Germinal center (tissue), 1 donor: Measurements from ENCODE around the gene TAF6.
"Not testable (repeated sequence)": the region's sequence is repeated elsewhere in the genome, so short reads cannot be mapped to it uniquely, and the experiment has no call there.

Experiments used
- DNase-seq: peaks from one replicate; pipeline ENCODE4 v3.0.0; 2012; ENCODE audit warnings: mixed read lengths, low spot score

TAF6 gene

DNA sequence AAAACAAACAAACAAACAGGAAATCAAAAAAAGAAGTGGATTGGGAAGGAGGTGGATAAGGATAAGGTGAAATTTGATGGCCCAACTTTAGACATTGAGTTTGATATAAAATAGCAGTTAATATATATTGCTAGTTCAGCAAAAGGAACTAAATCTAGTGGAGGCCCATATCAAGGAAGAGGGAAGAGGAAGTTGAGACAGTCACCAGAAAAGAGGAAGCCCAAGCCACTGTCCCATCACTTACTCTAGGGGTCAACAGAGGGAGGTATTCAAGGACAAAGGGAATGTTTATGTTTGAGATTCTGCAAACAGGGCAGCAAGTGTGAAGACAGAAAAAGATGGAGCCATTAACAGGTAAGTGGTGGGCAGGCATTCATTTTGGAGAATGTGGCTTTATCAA is 33.2 kb upstream of the TAF6 start:
- DNase-seq, result peak; percentile 57

DNA sequence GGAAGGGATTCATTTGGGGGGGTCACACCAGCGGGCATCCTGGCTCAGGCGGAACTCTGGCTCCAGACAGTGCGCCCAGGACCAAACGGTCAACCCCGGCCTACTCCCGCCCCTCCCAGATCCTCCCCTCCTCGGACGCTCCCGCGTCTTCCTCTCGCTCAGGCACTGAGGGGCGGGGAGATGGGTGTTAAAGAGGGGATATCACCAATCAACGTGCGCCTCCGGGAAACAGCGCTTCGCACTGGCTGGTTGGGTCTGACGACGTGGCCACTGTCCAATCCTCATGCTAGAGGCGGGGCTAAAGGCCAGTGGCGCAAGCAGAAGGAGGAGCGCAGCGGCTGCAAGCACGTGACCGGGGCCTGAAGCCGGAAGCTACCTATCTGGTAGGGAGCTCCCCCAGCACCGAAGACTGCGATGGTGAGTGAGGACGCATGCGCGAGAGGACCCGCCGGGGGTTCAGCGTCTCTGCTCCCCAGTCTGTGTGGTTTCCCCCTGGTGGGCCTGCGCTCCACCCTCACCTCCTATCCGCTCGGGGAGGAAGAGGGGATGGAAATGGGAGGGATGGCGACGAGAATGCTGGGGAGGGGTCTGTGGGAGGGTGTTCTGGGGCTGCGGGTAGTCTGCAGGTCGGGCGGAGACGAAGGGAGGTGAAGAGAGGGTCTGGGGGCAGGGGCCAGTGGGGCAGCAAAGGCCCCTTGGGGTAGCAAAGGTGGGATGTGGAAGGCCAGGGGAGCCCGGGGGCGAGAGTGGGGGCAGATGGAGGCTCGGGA is 29.6 kb upstream of the TAF6 start, which contains the start of gene LAMTOR4:
TSS of gene LAMTOR4 (plus strand) at position 360 of the 770 bp plus-strand sequence. CDS start at position 415, 55 bp downstream.
- peak; percentile 99 for DNase-seq

DNA sequence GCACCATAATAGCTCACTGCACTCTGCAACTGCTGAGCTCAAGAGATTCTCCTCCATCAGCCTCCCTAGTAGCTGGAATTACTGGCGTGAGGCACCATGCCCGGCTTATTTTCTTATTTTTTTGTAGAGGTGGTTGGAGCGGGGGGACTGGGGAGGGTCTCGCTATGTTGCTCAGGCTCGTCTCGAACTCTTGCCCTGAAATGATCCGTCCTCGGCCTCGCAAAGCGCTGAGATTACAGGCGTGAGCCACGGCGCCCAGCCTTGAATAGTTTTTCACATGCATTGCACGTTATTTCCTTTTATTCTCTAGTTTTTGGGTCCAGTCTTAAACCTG is 29.0 kb upstream of the TAF6 start:
- no peak for DNase-seq

DNA sequence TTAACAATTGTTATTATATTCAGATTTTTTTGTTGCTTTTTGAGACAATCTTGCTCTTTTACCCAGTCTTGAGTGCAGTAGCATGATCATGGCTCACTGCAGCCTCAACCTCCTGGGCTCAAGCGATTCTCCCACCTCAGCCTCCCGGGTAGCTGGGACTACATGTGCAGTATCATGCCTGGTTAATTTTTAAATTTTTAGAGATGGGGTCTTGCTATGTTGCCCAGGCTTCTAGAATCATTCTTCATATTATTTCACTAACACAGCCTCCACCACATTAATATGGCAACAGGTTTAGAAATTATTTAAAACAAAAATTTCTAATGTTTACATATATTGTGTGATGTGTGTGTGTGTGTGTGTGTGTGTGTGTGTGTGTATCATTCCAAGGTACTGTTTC is 28.1 kb upstream of the TAF6 start:
- no peak for DNase-seq

DNA sequence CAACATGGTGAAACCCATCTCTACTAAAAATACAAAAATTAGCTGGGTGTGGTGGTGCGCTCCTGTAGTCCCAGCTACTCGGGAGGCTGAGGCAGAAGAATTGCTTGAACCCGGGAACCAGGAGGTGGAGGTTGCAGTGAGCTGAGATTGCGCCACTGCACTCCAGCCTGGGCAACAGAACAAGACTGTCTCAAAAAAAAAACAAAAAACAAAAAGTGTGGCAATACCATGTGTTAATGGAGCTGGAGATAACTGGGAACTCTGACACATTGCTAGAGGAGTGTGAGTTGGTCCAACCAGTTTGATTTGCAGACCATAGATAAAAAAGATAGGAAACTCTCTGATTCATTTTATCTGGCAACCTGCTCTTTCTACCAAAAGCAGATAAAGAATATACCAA is 27.2 kb upstream of the TAF6 start:
- not testable (repeated sequence) for DNase-seq

DNA sequence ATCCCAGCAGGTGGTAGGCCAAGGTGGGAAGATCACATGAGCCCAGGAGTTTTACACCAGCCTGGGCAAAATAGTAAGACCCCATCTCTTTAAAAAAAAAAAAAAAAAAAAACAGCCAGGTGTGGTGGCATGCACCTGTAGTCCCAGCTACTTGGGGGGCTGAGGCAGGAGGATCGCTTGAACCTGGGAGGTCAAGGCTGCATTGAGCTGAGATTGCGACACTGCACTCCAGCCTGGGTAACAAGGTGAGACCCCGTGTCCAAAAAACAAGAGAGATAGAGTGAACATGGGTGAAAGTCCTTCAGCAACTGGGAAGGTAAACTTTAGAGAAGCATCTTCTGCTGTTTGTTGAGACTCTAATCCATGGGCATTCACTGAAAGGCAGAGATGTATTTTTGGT is 23.3 kb upstream of the TAF6 start:
- no peak for DNase-seq

DNA sequence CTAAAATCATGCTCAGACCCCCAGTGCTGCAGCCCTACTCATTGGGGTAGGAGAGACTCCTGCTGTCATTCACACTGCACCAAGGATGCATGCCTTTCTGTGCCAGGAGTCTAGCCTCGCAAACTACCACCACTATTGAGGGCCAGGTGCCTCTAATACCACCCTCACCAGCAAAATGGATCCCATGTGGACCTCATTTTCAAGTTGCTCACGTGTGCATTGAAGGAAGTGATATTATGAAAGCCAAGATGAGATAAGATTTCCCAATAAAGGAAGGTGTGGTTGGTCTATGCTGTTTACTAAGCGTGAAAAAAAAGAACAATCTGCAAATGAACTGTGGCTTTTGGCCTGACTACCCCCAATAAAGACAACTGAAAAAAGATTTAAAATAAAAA is 22.4 kb upstream of the TAF6 start:
- no peak for DNase-seq

DNA sequence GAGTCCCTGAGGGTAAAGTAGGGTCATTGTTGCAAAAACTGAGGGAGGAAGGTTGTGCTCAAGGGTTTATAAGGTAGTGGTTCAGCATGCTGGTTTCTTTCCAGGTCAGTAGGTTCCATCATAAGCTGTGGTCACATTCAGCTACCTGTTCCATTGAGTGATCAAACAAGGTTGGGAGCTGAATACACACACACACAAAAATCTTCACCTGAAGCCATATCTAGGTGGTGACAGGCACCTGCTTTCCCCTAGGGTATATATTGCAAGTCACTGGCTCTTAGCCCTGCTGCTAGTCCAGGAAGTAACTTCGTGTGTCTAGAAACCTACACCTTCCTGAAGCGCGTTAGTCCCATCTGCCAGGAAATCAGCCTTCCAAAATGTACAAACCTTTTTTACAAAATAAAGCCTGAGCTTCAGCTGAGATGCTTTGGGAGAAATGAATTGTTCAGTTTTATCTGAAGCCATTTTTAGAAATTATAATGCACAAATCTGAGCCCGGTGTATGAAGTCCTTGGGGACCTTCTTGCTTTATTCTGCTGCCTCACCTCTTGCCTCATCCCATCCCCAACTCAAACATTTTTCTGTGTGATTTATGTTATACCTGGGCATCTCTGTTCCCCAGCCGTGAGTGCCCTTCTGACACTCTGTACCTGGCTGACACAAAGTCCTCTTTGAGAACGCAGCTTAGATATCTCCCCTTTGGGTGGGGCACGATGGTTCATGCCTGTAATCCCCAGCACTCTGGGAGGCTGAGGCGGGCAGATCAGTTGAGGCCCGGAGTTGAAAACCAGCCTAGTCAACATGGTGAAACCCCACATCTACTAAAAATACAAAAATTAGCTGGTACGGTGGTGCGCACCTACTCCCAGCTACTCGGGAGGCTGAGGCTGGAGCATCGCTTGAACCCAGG is 18.9 kb upstream of the TAF6 start:
- peak; percentile 48 for DNase-seq

DNA sequence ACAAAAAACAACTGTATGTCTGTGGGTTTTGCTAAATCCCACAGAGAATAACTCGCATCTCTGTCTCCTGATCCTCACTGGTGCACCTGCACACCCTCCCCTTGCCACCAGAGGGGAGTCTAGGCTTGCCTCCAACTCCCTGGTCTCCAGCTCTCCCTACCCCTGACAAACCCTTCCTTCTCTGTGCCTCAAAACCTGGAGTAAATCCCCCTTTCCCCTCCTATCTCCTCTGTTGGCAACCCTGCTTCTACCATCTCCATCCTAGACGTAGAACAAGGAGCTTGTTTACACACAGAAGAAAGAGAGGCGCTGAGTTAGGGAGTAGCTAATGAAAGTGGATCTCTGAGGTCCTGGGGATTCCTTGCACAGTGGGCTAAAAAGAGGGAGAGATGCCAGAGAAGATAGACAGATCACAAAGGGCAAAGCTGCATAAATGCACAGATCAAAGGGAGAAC is 13.6 kb upstream of the TAF6 start:
- DNase-seq, result peak; percentile 77

DNA sequence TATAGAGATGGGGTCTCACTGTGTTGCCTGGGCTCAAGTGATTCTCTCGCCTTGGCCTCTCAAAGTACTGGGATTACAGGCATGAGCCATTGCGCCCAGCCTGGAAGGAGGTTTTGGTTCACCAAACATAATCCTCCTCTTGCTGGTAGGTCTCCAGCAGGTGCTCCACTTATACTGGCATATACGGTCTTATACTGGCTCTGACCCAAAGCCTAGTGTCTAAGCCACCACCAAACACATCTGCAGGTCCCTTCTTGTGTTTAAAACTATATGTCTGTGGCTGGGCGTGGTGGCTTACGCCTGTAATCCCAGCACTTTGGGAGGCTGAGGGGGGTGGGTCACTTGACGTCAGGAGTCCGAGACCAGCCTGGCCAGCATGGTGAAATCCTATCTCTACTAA is 13.0 kb upstream of the TAF6 start:
- DNase-seq, result no peak

DNA sequence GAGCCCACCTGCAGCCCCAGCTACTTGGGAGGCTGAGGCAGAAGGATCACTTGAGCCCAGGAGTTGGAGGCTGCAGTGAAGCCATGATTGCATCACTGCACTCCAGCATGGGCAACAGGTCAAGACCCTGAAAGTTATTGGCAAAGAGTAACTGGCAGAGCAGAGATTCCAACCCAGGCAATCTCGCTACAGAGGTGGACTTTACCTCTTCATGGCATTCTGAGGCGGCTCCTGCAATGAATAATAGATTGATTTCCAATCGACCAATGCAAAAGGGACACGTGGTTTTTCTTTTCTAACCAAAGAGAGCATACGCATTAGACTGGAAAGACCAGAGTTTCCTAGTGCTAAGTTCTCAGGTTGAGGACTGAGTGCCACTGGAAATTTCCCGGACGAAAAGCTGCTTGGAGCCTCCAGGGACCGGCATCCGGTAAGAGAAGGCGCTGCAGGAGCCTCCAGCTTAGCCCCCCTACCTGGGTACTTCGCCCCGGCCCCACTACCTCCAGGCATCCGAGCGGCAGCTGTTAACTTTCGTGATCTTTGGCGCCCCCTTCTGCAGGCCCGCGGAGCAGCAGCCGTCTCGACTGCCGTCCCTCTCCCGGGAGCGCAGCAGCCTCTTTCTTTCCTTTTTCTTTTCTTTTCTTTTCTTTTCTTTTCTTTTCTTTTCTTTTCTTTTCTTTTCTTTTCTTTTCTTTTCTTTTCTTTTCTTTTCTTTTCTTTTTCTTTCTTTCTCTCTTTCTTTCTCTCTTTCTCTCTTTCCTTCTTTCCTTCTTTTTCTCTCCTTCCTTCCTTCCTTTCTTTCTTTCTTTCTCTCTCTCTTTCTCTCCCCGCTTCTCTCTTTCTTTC is 11.7 kb upstream of the TAF6 start:
- peak; percentile 68 for DNase-seq

DNA sequence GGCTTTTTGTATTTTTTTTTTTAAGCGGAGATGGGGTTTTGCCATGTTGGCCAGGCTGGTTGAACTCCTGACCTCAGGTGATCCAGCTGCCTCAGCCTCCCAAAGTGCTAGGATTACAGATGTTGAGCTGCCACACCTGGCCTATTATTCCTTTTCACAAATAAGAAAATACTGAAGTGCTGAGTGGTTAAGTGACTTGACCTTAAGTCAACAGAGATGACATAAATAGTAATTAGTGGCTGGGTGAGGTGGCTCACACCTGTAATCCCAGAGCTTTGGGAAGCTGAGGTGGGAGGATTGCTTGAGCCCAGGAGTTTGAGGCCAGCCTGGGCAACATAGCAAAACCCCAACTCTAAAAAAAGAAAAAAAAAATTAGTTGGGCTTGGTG is 11.1 kb upstream of the TAF6 start:
- DNase-seq, result not testable (repeated sequence)

DNA sequence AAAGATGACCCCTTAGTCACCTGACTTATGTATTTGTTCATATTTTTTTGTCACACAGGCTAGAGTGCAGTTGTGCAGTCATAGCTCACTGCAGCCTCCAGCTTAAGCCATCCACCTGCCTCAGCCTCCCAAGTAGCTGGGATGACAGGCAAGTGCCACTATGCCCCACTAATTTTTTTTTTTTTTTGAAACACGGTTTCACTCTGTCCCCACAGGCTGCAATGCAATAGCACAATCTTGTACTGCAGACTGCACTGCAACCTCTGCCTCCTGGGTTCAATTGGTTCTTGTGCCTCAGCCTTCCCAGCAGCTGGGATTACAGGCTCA is 9.4 kb upstream of the TAF6 start:
- DNase-seq, result no peak

DNA sequence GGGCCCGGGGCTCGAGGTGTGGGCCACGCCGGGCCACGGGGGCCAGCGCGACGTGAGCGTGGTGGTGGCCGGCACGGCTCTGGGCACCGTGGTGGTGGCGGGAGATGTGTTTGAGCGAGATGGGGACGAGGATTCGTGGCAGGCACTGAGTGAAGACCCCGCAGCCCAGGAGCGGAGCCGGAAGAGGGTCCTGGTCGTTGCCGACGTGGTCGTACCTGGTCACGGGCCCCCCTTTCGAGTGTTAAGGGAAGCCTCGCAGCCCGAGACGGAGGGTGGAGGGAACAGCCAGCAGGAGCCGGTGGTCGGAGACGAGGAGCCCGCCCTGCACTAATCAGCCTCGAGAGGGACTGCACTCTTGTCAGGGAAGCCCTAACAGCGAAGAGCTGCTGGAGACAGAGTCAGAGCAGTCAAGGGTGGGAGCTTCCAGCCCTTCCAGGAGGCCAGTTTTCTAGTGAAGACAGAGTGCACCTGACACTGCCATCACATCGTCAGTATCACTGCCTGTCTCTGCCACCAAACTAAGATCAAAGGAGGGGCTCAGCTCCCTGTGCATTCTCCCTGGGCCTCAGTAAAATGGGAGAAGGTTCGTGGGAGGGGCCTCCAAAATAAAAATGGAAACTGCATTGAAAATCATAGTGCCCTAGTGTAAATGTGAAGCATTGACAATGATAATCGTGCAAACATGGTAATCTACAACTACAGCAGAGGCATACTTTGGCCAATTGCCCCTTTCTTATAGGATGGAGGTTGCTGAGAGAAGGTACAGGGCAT is 8.9 kb upstream of the TAF6 start:
- no peak for DNase-seq

DNA sequence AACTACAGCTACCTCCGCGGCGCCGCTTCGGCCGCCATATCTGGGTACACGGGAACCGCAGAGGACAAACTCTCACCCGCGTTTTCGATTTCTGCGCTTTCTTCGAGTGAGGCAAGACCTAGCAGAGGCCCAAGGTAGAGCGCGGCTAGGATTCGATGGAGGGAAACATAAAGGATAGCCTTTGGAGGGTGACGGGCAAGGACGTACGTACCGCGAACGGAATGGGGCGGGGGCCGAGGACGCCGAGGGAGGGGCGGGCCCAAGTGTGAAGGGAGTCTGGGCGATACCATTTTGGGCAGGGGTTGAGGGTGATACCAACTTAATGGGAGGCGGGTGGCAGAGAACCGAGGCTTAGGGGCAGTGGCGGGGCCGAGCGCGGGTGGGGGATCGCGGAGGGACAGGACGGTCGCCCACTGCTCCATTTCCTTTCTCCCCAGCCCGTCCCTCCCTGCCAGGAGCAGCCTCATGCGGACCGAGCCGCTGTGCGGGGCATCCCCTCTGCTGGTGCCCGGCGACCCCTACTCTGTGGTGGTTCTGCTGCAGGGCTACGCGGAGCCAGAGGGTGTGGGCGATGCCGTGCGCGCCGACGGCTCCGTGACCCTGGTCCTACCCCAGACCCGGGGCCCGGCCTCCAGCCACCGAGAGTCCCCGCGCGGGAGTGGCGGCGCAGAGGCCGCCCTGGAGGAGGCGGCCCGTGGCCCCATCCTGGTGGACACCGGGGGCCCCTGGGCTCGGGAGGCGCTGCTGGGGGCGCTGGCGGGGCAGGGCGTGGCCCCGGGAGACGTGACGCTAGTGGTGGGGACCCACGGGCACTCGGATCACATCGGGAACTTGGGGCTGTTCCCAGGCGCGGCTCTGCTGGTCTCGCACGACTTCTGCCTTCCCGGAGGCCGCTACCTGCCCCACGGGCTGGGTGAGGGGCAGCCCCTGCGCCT is 8.0 kb upstream of the TAF6 start, which contains the start of gene MBLAC1:
TSS of gene MBLAC1 (plus strand) at position 37 of the 935 bp plus-strand sequence. CDS start at position 466, 429 bp downstream.
- peak; percentile 92 for DNase-seq

DNA sequence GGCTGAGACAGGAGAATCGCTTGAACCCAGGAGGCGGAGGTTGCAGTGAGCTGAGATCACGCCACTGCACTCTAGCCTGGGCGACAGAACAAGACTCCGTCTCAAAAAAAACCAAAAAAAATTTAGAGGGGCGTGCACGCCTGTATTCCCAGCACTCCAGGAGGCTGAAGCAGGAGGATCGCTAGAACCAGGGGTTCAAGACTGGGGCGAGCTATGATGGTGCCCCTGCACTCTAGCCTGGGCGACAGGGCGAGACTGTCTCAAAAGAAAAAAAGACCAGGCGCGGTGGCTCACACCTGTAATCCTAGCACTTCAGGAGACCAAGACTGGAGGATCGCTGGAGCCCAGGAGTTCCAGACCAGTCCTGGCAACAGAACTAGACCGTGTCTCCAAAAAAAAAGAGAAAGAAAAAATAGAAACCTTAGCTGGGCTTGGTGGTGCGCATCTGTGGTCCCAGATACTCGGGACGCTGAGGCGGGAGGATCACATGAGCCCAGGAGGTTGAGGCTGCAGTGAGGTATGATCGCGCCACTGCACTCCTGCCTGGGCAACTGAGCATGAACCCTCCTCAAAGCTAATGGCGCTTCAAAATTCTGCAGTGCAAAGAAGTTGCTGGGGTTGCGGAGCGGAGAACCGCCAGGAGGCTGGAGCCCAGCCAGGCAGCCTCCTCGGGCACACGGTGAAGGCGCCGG is 7.2 kb upstream of the TAF6 start:
- DNase-seq, result no peak

DNA sequence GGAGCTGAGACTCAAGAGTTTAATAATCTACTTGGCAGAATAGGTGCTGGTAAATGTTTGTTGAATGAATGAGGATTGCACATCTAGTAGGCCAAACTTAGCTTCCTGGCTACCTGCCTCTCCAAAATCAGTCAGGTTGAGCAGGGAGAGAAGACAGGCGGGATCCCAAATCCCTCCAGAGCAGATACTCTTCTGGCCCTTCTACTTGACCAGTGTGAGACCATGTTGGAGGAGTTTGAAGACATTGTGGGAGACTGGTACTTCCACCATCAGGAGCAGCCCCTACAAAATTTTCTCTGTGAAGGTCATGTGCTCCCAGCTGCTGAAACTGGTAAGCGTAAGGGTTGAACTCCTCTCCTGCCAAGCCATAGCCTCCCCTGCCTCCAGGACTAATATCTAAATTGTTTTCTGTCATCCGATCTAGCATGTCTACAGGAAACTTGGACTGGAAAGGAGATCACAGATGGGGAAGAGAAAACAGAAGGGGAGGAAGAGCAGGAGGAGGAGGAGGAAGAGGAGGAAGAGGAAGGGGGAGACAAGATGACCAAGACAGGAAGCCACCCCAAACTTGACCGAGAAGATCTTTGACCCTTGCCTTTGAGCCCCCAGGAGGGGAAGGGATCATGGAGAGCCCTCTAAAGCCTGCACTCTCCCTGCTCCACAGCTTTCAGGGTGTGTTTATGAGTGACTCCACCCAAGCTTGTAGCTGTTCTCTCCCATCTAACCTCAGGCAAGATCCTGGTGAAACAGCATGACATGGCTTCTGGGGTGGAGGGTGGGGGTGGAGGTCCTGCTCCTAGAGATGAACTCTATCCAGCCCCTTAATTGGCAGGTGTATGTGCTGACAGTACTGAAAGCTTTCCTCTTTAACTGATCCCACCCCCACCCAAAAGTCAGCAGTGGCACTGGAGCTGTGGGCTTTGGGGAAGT is 5.4 kb upstream of the TAF6 start:
- DNase-seq, result no peak

DNA sequence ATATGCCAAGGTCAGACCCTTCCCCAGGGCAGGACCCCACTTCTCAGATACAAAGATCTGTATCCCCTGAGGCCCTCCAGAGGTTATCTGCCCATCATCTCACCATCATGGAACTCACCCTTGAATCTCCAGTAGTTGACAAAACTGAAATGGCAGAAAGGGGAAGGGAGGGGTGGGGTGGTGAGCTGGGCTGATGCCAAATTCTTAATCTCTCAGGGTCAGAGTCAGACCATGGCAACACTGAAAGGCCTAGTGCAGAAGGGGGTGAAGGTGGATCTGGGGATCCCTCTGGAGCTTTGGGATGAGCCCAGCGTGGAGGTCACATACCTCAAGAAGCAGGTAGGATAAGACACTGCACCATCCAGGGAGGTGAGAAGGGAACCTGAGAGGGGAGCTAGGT is 3.4 kb upstream of the TAF6 start:
- no peak for DNase-seq

DNA sequence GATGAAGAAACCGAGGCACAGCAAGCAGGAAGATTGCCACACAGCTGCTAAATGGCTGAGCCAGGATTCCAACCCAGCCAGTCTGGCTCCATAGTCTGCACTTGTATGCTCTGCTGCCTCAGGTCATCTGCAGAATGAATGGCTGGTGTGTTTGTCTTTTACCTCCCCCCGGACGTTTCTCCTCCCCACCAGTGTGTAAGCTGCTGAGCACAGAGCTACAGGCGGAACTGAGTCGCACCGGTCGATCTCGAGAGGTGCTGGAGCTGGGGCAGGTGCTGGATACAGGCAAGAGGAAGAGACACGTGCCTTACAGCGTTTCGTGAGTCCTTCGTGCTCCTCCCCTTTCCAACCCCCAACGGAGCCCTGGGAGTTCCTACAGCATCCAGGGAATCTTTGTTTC is 2.9 kb upstream of the TAF6 start:
- DNase-seq, result no peak
